Adrenal gland (tissue), 5 donors: ENCODE data around the gene VAC14.

Source experiments
- CTCF ChIP-seq, 6 experiments: fragments of 450-650 bp in 4 of 6; fragments of 200-600 bp in 2 of 6; sonication (generic) in 1 of 6; IDR thresholded peaks; 1 replicate in 5 of 6; 2 replicates in 1 of 6; pipeline versions ENCODE4 v1.5.1 to v1.8.0; 2016 to 2021; ENCODE audit warnings: antibody characterized with exemption in 6 of 6, mild to moderate bottlenecking in 2 of 6, moderate library complexity in 1 of 6
- POLR2A ChIP-seq, 2 donors: fragments of 450-650 bp; IDR thresholded peaks; one replicate each; pipeline ENCODE4 v1.6.1; 2017; ENCODE audit warnings: antibody characterized with exemption in 2 of 2, mild to moderate bottlenecking in 2 of 2, moderate library complexity in 1 of 2
- donor health status: DM: no; HTN: no; CAD: no.

GRCh38 chr16:70772493-70772892, 28.5 kb downstream of the VAC14 start:
- no peak for TF ChIP-seq POLR2A (IDR thresholded peaks at IDR 0.05)
- no peak for TF ChIP-seq CTCF (IDR thresholded peaks at IDR 0.05)
